Peyer's patch (tissue), 4 donors: ENCODE measurements around the gene CFAP77.

Experiments
- CTCF ChIP-seq, 6 experiments: fragments of 450-650 bp in 4 of 6; fragments of 200-600 bp in 2 of 6; sonication (generic) in 1 of 6; IDR thresholded peaks; one replicate each; pipeline ENCODE4 v1.5.1; 2017 to 2019; ENCODE audit warnings: antibody characterized with exemption in 6 of 6, mild to moderate bottlenecking in 3 of 6, moderate library complexity in 1 of 6
- POLR2A ChIP-seq, 2 donors: fragments of 450-650 bp; IDR thresholded peaks; one replicate each; pipeline ENCODE4 v1.5.1; 2017; ENCODE audit warnings: antibody characterized with exemption in 2 of 2, mild to moderate bottlenecking in 2 of 2, moderate library complexity in 2 of 2

- TF ChIP-seq CTCF (IDR thresholded peaks at IDR 0.05) (no peak), POLR2A (IDR thresholded peaks at IDR 0.05) (no peak)
Observed at GRCh38 chr9:132422574-132422973, 12.6 kb downstream of the CFAP77 start.
